Activated CD8-positive, alpha-beta memory T cell treated with anti-CD3 and anti-CD28 coated beads, Interleukin-2, amount 10 ng/mL, durations not matched to agents 7 days and 5 days (primary cell): ENCODE results near the gene OSER1. TPM values are rescaled to one million over a fixed set of nuclear protein-coding genes. Genes with fewer than 3 reads are reported as not detected.

Experiments used
- ATAC-seq: fragments of 150-1000 bp; cut with Tn5 transposase; one replicate; pipeline ENCODE4 v1.10.0; 2021; ENCODE audit warnings: moderate library complexity
- CTCF ChIA-PET: fragments of 350-600 bp; sonication (Branson Sonifier 250); formaldehyde crosslinking; loops from one replicate; lab custom pipeline; 2021; ENCODE audit warnings: antibody characterized with exemption; lab: Charles Lee
- DNase-seq: peaks from one replicate; pipeline ENCODE4 v3.0.0-alpha.2; 2020
- H3K27ac Mint-ChIP-seq: one replicate; pipeline ENCODE4 v1.8.0; 2021; ENCODE audit warnings: mild to moderate bottlenecking, mixed read lengths
- H3K27me3 Mint-ChIP-seq: one replicate; pipeline ENCODE4 v1.8.0; 2021; ENCODE audit warnings: mixed read lengths
- H3K36me3 Mint-ChIP-seq: one replicate; pipeline ENCODE4 v1.8.0; 2021; ENCODE audit warnings: mild to moderate bottlenecking, mixed read lengths
- H3K4me1 Mint-ChIP-seq: one replicate; pipeline ENCODE4 v1.8.0; 2021; ENCODE audit warnings: mixed read lengths
- H3K4me3 Mint-ChIP-seq: one replicate; pipeline ENCODE4 v1.8.0; 2021; ENCODE audit warnings: mild to moderate bottlenecking, moderate library complexity, mixed read lengths
- H3K9me3 Mint-ChIP-seq: one replicate; pipeline ENCODE4 v1.8.0; 2022; ENCODE audit warnings: low read depth, mixed read lengths
- total RNA-seq, 2 experiments: library from RNA; stranded (reverse); gene quantifications; one replicate each; pipeline ENCODE4 v1.2.3, GENCODE V29; 2021

OSER1 gene
- total RNA-seq, 2 experiments from 2014 or later = 22.9 to 30.5 TPM

GRCh38 chr20:44174996-44175765, 35.4 kb downstream of the OSER1 start:
- peaks cover 38% of the 10 kb centered on the region for H3K27me3 Mint-ChIP-seq
- H3K9me3 Mint-ChIP-seq = no peaks in the 10 kb centered on the region
- CTCF ChIA-PET = no interaction called here
- ATAC-seq = no peak
- H3K4me1 Mint-ChIP-seq = peaks cover 2% of the 10 kb centered on the region
- H3K27ac Mint-ChIP-seq = no peak overlapping the region
- no peaks in the 10 kb centered on the region for H3K36me3 Mint-ChIP-seq
- DNase-seq = no peak
- no peak overlapping the region for H3K4me3 Mint-ChIP-seq

GRCh38 chr20:44173846-44174245, 36.7 kb downstream of the OSER1 start:
- H3K4me1 Mint-ChIP-seq = peaks cover 2% of the 10 kb centered on the region
- CTCF ChIA-PET = interaction anchor here (0.7 kb wide), 1 partner anchor 16 kb away, joined by 3 read pairs; no protein-coding TSS in a partner anchor
- no peaks in the 10 kb centered on the region for H3K9me3 Mint-ChIP-seq
- ATAC-seq (no peak), DNase-seq (no peak)
- no peak overlapping the region for H3K27ac Mint-ChIP-seq
- H3K36me3 Mint-ChIP-seq = no peaks in the 10 kb centered on the region
- no peak overlapping the region for H3K4me3 Mint-ChIP-seq
- peaks cover 45% of the 10 kb centered on the region for H3K27me3 Mint-ChIP-seq

- Mint-ChIP-seq H3K36me3 (no peaks in the 10 kb centered on the region), H3K27ac (no peak overlapping the region), H3K4me3 (no peak overlapping the region), H3K9me3 (no peaks in the 10 kb centered on the region), H3K27me3 (peaks cover 42% of the 10 kb centered on the region), H3K4me1 (peaks cover 2% of the 10 kb centered on the region)
- CTCF ChIA-PET = interaction anchor here (0.8 to 1.7 kb wide), 4 partner anchors 17 to 56 kb away, joined by 3 to 5 read pairs (median 4); no protein-coding TSS in a partner anchor
- ATAC-seq = no peak
- no peak for DNase-seq
Observed at GRCh38 chr20:44173116-44173515, 37.5 kb downstream of the OSER1 start.

- ATAC-seq (no peak), DNase-seq (no peak)
- Mint-ChIP-seq H3K4me1 (peaks cover 2% of the 10 kb centered on the region), H3K9me3 (no peaks in the 10 kb centered on the region), H3K27ac (no peak overlapping the region), H3K27me3 (peaks cover 46% of the 10 kb centered on the region), H3K4me3 (no peak overlapping the region), H3K36me3 (no peaks in the 10 kb centered on the region)
- CTCF ChIA-PET = interaction anchor here (0.8 to 1.7 kb wide), 4 partner anchors 17 to 56 kb away, joined by 3 to 5 read pairs (median 4); no protein-coding TSS in a partner anchor
Observed at GRCh38 chr20:44172572-44172950, 38.0 kb downstream of the OSER1 start.

- Mint-ChIP-seq H3K4me3 (no peak overlapping the region), H3K4me1 (peaks cover 2% of the 10 kb centered on the region), H3K9me3 (no peaks in the 10 kb centered on the region), H3K27me3 (peaks cover 47% of the 10 kb centered on the region), H3K27ac (no peak overlapping the region), H3K36me3 (no peaks in the 10 kb centered on the region)
- ATAC-seq (no peak), DNase-seq (no peak)
- CTCF ChIA-PET = interaction anchor here (1.0 to 1.7 kb wide), 6 partner anchors 13 to 55 kb away, joined by 3 to 7 read pairs (median 5); no protein-coding TSS in a partner anchor
Observed at GRCh38 chr20:44171775-44172571, 38.6 kb downstream of the OSER1 start.

GRCh38 chr20:44170816-44171410, 39.7 kb downstream of the OSER1 start:
- H3K9me3 Mint-ChIP-seq = no peaks in the 10 kb centered on the region
- H3K27me3 Mint-ChIP-seq = peaks cover 52% of the 10 kb centered on the region
- no peaks in the 10 kb centered on the region for H3K36me3 Mint-ChIP-seq
- CTCF ChIA-PET = interaction anchor here (1.0 to 1.7 kb wide), 3 partner anchors 12 to 54 kb away, joined by 3 to 7 read pairs (median 7); no protein-coding TSS in a partner anchor
- DNase-seq = no peak
- H3K4me3 Mint-ChIP-seq = no peak overlapping the region
- no peak overlapping the region for H3K27ac Mint-ChIP-seq
- peaks cover 2% of the 10 kb centered on the region for H3K4me1 Mint-ChIP-seq
- no peak for ATAC-seq

- Mint-ChIP-seq H3K4me3 (no peak overlapping the region), H3K27me3 (peaks cover 69% of the 10 kb centered on the region), H3K27ac (no peak overlapping the region), H3K9me3 (no peaks in the 10 kb centered on the region), H3K4me1 (peaks cover 2% of the 10 kb centered on the region), H3K36me3 (no peaks in the 10 kb centered on the region)
- DNase-seq (no peak), ATAC-seq (no peak)
- CTCF ChIA-PET = interaction anchor here (1.6 kb wide), 1 partner anchor 51 kb away, joined by 5 read pairs; no protein-coding TSS in a partner anchor
Observed at GRCh38 chr20:44167736-44168135, 42.8 kb downstream of the OSER1 start.

- Mint-ChIP-seq H3K9me3 (no peaks in the 10 kb centered on the region), H3K4me1 (peaks cover 2% of the 10 kb centered on the region), H3K4me3 (no peak overlapping the region), H3K27ac (no peak overlapping the region), H3K36me3 (no peaks in the 10 kb centered on the region), H3K27me3 (peaks cover 63% of the 10 kb centered on the region)
- ATAC-seq (no peak), DNase-seq (no peak)
- CTCF ChIA-PET = interaction anchor here (0.8 to 1.0 kb wide), 2 partner anchors 24 to 50 kb away, joined by 3 read pairs; no protein-coding TSS in a partner anchor
Observed at GRCh38 chr20:44166477-44166876, 44.1 kb downstream of the OSER1 start.

GRCh38 chr20:44166008-44166407, 44.6 kb downstream of the OSER1 start:
- Mint-ChIP-seq H3K4me1 (peaks cover 2% of the 10 kb centered on the region), H3K9me3 (no peaks in the 10 kb centered on the region), H3K27ac (no peak overlapping the region), H3K4me3 (no peak overlapping the region), H3K36me3 (no peaks in the 10 kb centered on the region), H3K27me3 (peaks cover 61% of the 10 kb centered on the region)
- CTCF ChIA-PET = interaction anchor here (1.0 kb wide), 1 partner anchor 24 kb away, joined by 3 read pairs; no protein-coding TSS in a partner anchor
- DNase-seq (no peak), ATAC-seq (no peak)

GRCh38 chr20:44160133-44160532, 50.4 kb downstream of the OSER1 start:
- peaks cover 29% of the 10 kb centered on the region for H3K27me3 Mint-ChIP-seq
- DNase-seq (no peak), ATAC-seq (no peak)
- H3K4me1 Mint-ChIP-seq = no peaks in the 10 kb centered on the region
- no peaks in the 10 kb centered on the region for H3K9me3 Mint-ChIP-seq
- no peak overlapping the region for H3K27ac Mint-ChIP-seq
- CTCF ChIA-PET = no interaction called here
- H3K36me3 Mint-ChIP-seq = no peaks in the 10 kb centered on the region
- no peak overlapping the region for H3K4me3 Mint-ChIP-seq

GRCh38 chr20:44159711-44160110, 50.9 kb downstream of the OSER1 start:
- no peak overlapping the region for H3K27ac Mint-ChIP-seq
- CTCF ChIA-PET = interaction anchor here (1.6 kb wide), 1 partner anchor 11 kb away, joined by 3 read pairs; no protein-coding TSS in a partner anchor
- no peaks in the 10 kb centered on the region for H3K36me3 Mint-ChIP-seq
- ATAC-seq = no peak
- H3K4me3 Mint-ChIP-seq = no peak overlapping the region
- H3K4me1 Mint-ChIP-seq = no peaks in the 10 kb centered on the region
- H3K9me3 Mint-ChIP-seq = no peaks in the 10 kb centered on the region
- H3K27me3 Mint-ChIP-seq = peaks cover 29% of the 10 kb centered on the region
- DNase-seq = no peak

- no peaks in the 10 kb centered on the region for H3K9me3 Mint-ChIP-seq
- H3K4me3 Mint-ChIP-seq = no peak overlapping the region
- H3K27me3 Mint-ChIP-seq = peaks cover 24% of the 10 kb centered on the region
- ATAC-seq (no peak), DNase-seq (no peak)
- H3K27ac Mint-ChIP-seq = no peak overlapping the region
- CTCF ChIA-PET = interaction anchor here (1.6 kb wide), 1 partner anchor 12 kb away, joined by 3 read pairs; no protein-coding TSS in a partner anchor
- no peaks in the 10 kb centered on the region for H3K4me1 Mint-ChIP-seq
- no peaks in the 10 kb centered on the region for H3K36me3 Mint-ChIP-seq
Observed at GRCh38 chr20:44159125-44159524, 51.4 kb downstream of the OSER1 start.

- Mint-ChIP-seq H3K27ac (no peak overlapping the region), H3K36me3 (no peaks in the 10 kb centered on the region), H3K27me3 (peaks cover 13% of the 10 kb centered on the region), H3K4me3 (no peak overlapping the region), H3K9me3 (no peaks in the 10 kb centered on the region), H3K4me1 (peaks cover 3% of the 10 kb centered on the region)
- ATAC-seq (no peak), DNase-seq (no peak)
- CTCF ChIA-PET = no interaction called here
Observed at GRCh38 chr20:44157061-44157460, 53.5 kb downstream of the OSER1 start.
